HCT116 (cell line): ENCODE data around the gene SLC6A6. TPM values are rescaled to one million over a fixed set of nuclear protein-coding genes. Genes with fewer than 3 reads are reported as not detected.
A peak's percentile ranks its signal among the peaks of the same experiment; 100 is the strongest.

Experiments
- ATAC-seq: fragments of 200-7000 bp; cut with Tn5 transposase; 2 replicates; pipeline ENCODE4 v1.9.1; 2020; ENCODE audit warnings: mild to moderate bottlenecking, moderate library complexity
- BruUV-seq: library from RNA; stranded (reverse); fragments of 400-500 nt; replicated peaks from 2 replicates; lab custom pipeline; 2021; lab: Mats Ljungman, UMichigan
- CTCF ChIA-PET: fragments of 300-600 bp; sonication (Branson Sonifier 250); formaldehyde crosslinking; loops from one replicate; lab custom pipeline; 2021; ENCODE audit warnings: antibody characterized with exemption; lab: Charles Lee
- POLR2A ChIA-PET: fragments of 300-600, 350-600 bp; sonication (Branson Sonifier 250); formaldehyde crosslinking; loops from one replicate; lab custom pipeline; 2021; ENCODE audit warnings: antibody characterized with exemption; lab: Charles Lee
- RAD21 ChIA-PET, 2 experiments: fragments of 300-600 bp; sonication (Branson Sonifier 250); formaldehyde crosslinking; loops; one replicate each; lab custom pipeline; 2023; ENCODE audit warnings: low total read pairs in 2 of 2; ENCODE audit not compliant: uncharacterized antibody in 2 of 2, unreplicated experiment in 2 of 2, low non-redundant PET in 1 of 2; lab: Charles Lee
- DNase-seq: peaks from one replicate; pipeline ENCODE4 v3.0.0-alpha.2; 2010; ENCODE audit warnings: low read depth, low spot score
- H2AFZ ChIP-seq: fragments of 200-600 bp; shearing (Covaris generic), sonication (generic); 2 replicates; pipeline ENCODE4 v1.6.1; 2017; ENCODE audit warnings: low read depth, mixed run types, mixed read lengths, antibody characterized with exemption, low read length; ENCODE audit not compliant: poor library complexity, severe bottlenecking
- H3K27ac ChIP-seq: 2 replicates; pipeline ENCODE4 v1.5.1; 2012; ENCODE audit warnings: low read depth, low read length
- H3K27me3 ChIP-seq: fragments of 200-600 bp; sonication (generic); 2 replicates; pipeline ENCODE4 v1.6.1; 2016; ENCODE audit warnings: mixed run types, low read length, mixed read lengths; ENCODE audit not compliant: insufficient read depth
- H3K36me3 ChIP-seq, 2 experiments: fragments of 200-500 bp in 1 of 2; fragments of 200-600 bp in 1 of 2; sonication (Bioruptor generic) in 1 of 2; sonication (generic) in 1 of 2; 2 replicates each; pipeline versions ENCODE4 v1.5.1 to v1.6.1; 2014 to 2016; ENCODE audit warnings: low read length in 2 of 2, inconsistent platforms in 1 of 2, mixed read lengths in 1 of 2, mixed run types in 1 of 2; ENCODE audit not compliant: insufficient read depth in 2 of 2, control insufficient read depth in 1 of 2
- H3K4me1 ChIP-seq, 2 experiments: fragments of 200-600 bp in 1 of 2; sonication (generic) in 1 of 2; 2 replicates each; pipeline versions ENCODE4 v1.5.1 to v1.6.1; 2012 to 2017; ENCODE audit warnings: low read length in 2 of 2, inconsistent platforms in 1 of 2, mild to moderate bottlenecking in 1 of 2, mixed read lengths in 1 of 2, mixed run types in 1 of 2, moderate library complexity in 1 of 2; ENCODE audit not compliant: insufficient read depth in 2 of 2, control insufficient read depth in 1 of 2
- H3K4me2 ChIP-seq: fragments of 200-600 bp; sonication (generic); 2 replicates; pipeline ENCODE4 v1.6.1; 2017; ENCODE audit warnings: mixed run types, low read length, mixed read lengths
- H3K4me3 ChIP-seq, 2 experiments: fragments of 200-600 bp in 1 of 2; sonication (generic) in 1 of 2; replicated peaks in 1 of 2; 2 replicates each; pipeline ENCODE4 v1.5.1; 2011 to 2016; ENCODE audit warnings: low read length in 2 of 2, control low read depth in 1 of 2, low read depth in 1 of 2, mild to moderate bottlenecking in 1 of 2, mixed read lengths in 1 of 2, mixed run types in 1 of 2
- H3K79me2 ChIP-seq: fragments of 200-600 bp; sonication (generic); 2 replicates; pipeline ENCODE4 v1.6.1; 2017; ENCODE audit warnings: mild to moderate bottlenecking, mixed run types, low read length, moderate library complexity, mixed read lengths; ENCODE audit not compliant: insufficient read depth
- H3K9ac ChIP-seq: fragments of 200-600 bp; sonication (generic); 2 replicates; pipeline ENCODE4 v1.6.1; 2016; ENCODE audit warnings: low read length, mixed read lengths
- H3K9me2 ChIP-seq: fragments of 200-600 bp; sonication (generic), shearing (Covaris generic); 2 replicates; pipeline ENCODE4 v1.6.1; 2017; ENCODE audit warnings: mixed run types, mild to moderate bottlenecking, moderate library complexity; ENCODE audit not compliant: insufficient read depth
- H3K9me3 ChIP-seq, 2 experiments: fragments of 200-500 bp in 1 of 2; fragments of 200-600 bp in 1 of 2; sonication (Bioruptor generic) in 1 of 2; sonication (generic) in 1 of 2; 2 replicates each; pipeline ENCODE4 v1.6.1; 2014 to 2017; ENCODE audit warnings: low read length in 2 of 2, mixed read lengths in 2 of 2, inconsistent platforms in 1 of 2, low read depth in 1 of 2, mild to moderate bottlenecking in 1 of 2, mixed run types in 1 of 2, moderate library complexity in 1 of 2; ENCODE audit not compliant: control insufficient read depth in 1 of 2, insufficient read depth in 1 of 2
- H4K20me1 ChIP-seq: fragments of 200-600 bp; sonication (generic), shearing (Covaris generic); 2 replicates; pipeline ENCODE4 v1.6.1; 2017; ENCODE audit warnings: mixed run types, mild to moderate bottlenecking, moderate library complexity; ENCODE audit not compliant: insufficient read depth
- EZH2 ChIP-seq: fragments of 200-600 bp; sonication (generic); IDR thresholded peaks from 2 replicates; pipeline ENCODE4 v1.6.1; 2017; ENCODE audit warnings: antibody characterized with exemption, mixed run types
- FOSL1 ChIP-seq: IDR thresholded peaks from 2 replicates; pipeline ENCODE4 v1.6.1; 2012; ENCODE audit warnings: low read depth
- POLR2A ChIP-seq: IDR thresholded peaks from 2 replicates; pipeline ENCODE4 v1.7.0; 2011; ENCODE audit warnings: borderline replicate concordance; ENCODE audit not compliant: insufficient read depth, insufficient read length; ENCODE audit errors: extremely low read depth
- POLR2AphosphoS5 ChIP-seq: IDR thresholded peaks from 2 replicates; pipeline ENCODE4 v1.6.1; 2011; ENCODE audit warnings: mild to moderate bottlenecking, low read depth, low read length, moderate library complexity
- RAD21 ChIP-seq: IDR thresholded peaks from 2 replicates; pipeline ENCODE4 v1.6.1; 2012; ENCODE audit warnings: low read depth, mild to moderate bottlenecking
- ZNF274 ChIP-seq: fragments of 200-500 bp; sonication (Bioruptor generic); IDR thresholded peaks from 2 replicates; pipeline ENCODE4 v1.6.1; 2014; ENCODE audit warnings: mild to moderate bottlenecking, low read depth, low read length, inconsistent platforms
- intact Hi-C: fragments of 100-400 bp; cut with micrococcal nuclease; formaldehyde crosslinking; loops from 2 replicates; pipeline ENCODE4 v1.10.0; 2022
- total RNA-seq: library from RNA; stranded (reverse); gene quantifications from one replicate; pipeline ENCODE4 v1.2.1, GENCODE V29; 2021; ENCODE audit not compliant: unreplicated experiment
- TF ChIP-seq, protein P1 (sequence below): IDR thresholded peaks from 2 replicates; pipeline ENCODE4 v1.6.1; 2012
- TF ChIP-seq, protein P2 (sequence below): IDR thresholded peaks from 2 replicates; pipeline ENCODE4 v1.6.1; 2012
- TF ChIP-seq, protein P3 (sequence below), 3 experiments: fragments of 200-600 bp in 1 of 3; sonication (generic) in 1 of 3; IDR thresholded peaks in 2 of 3; conservative IDR thresholded peaks in 1 of 3; 2 replicates each; pipeline ENCODE4 v1.5.1; 2012 to 2017; ENCODE audit warnings: low read depth in 2 of 3, low read length in 2 of 3, antibody characterized with exemption in 1 of 3, borderline replicate concordance in 1 of 3, control low read depth in 1 of 3, mild to moderate bottlenecking in 1 of 3, mixed read lengths in 1 of 3, mixed run types in 1 of 3, moderate library complexity in 1 of 3; ENCODE audit not compliant: insufficient read depth in 1 of 3

SLC6A6 gene
- total RNA-seq, 1 experiment from 2014 or later: 36.3 TPM

DNA sequence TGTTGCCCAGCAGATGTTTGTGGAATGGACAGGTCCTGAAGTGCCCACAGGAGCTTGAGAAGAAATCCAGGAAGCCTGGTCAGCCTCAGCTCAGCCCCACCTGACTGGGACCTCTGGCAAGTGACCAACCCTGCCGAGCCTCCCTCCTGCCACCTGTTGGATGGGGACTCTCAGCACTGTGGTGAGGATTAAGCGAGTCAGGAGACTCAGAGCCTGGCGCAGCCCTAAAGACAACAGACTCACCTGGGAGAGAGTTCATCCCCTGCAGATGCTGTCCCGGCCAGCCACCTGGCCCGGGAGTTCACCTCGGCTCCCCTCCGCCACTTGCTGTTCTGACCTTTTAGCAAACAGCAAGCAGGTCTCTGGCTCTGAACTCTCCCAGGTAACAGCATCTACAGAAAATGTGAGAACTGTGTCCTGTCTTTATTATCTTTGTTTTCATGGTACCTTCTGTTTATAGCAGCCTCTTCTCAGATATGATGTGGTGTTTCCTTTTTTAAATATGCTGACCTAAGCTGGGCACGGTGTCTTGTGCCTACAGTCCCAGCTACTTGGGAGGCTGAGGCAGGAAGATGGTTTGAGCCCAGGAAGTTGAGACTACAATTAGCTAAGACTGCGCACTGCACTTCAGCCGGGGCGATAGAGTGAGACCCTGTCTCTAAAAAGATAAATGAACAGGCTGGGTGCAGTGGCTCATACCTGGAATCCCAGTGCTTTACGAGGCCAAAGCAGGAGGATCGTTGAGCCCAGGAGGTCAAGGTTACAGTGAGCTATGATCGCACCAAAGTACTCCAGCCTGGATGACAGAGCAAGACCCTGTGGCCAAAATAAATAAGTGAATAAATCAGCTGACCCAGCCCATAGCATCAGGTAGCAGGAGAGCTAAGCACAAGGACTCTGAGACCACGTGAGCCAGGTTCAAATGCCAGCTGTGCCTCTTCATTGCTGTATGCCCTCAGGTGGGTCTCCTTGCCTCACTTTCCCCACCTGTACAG is 32.4 kb upstream of the SLC6A6 start:
- Histone ChIP-seq H3K27ac (no peak overlapping the region; the same call in 1 of the 2 replicates), H2AFZ (peak overlapping the region; percentile 96), H3K27me3 (no peaks in the 10 kb centered on the region), H3K9me2 (no peaks in the 10 kb centered on the region), H3K4me3 (no peak overlapping the region), H4K20me1 (no peaks in the 10 kb centered on the region), H3K4me2 (peak overlapping the region; percentile 52), H3K36me3 (no peaks in the 10 kb centered on the region), H3K9me3 (no peaks in the 10 kb centered on the region), H3K79me2 (no peaks in the 10 kb centered on the region), H3K9ac (no peak overlapping the region; the same call in 1 of the 2 replicates), H3K4me1 (peaks cover 23 to 42% of the 10 kb centered on the region in 2 experiments)
- intact Hi-C loops: no loop called here
- BruUV-seq: no TSS peak
- DNase-seq (peak; percentile 61), ATAC-seq (peak; percentile 84)
- CTCF ChIA-PET: interaction anchor here (0.6 to 1.2 kb wide), 6 partner anchors 11 to 167 kb away, joined by 3 to 4 read pairs (median 3); no protein-coding TSS in a partner anchor
- TF ChIP-seq RAD21 (peak; percentile 52), POLR2AphosphoS5 (0 out of 2 replicates have a peak, but pooled peaks have one; percentile 35), EZH2 (no peak), ZNF274 (no peak), POLR2A (no peak), FOSL1 (no peak)
- TF ChIP-seq, protein P1, sequence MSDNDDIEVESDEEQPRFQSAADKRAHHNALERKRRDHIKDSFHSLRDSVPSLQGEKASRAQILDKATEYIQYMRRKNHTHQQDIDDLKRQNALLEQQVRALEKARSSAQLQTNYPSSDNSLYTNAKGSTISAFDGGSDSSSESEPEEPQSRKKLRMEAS: no peak
- TF ChIP-seq, protein P2, sequence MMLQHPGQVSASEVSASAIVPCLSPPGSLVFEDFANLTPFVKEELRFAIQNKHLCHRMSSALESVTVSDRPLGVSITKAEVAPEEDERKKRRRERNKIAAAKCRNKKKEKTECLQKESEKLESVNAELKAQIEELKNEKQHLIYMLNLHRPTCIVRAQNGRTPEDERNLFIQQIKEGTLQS: no peak
- TF ChIP-seq, protein P3, sequence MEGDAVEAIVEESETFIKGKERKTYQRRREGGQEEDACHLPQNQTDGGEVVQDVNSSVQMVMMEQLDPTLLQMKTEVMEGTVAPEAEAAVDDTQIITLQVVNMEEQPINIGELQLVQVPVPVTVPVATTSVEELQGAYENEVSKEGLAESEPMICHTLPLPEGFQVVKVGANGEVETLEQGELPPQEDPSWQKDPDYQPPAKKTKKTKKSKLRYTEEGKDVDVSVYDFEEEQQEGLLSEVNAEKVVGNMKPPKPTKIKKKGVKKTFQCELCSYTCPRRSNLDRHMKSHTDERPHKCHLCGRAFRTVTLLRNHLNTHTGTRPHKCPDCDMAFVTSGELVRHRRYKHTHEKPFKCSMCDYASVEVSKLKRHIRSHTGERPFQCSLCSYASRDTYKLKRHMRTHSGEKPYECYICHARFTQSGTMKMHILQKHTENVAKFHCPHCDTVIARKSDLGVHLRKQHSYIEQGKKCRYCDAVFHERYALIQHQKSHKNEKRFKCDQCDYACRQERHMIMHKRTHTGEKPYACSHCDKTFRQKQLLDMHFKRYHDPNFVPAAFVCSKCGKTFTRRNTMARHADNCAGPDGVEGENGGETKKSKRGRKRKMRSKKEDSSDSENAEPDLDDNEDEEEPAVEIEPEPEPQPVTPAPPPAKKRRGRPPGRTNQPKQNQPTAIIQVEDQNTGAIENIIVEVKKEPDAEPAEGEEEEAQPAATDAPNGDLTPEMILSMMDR (IDR thresholded peaks at IDR 0.05 in 2 of 3, conservative IDR thresholded peaks at IDR 0.05 in 1 of 3; ENCODE audit: borderline replicate concordance in 1 of 3, insufficient read depth in 1 of 3, low read depth in 2 of 3, low read length in 2 of 3): peak; percentile 39 to 77 (median 66); a peak in 5 of 6 replicates
- RAD21 ChIA-PET: no interaction called here
- POLR2A ChIA-PET: interaction anchor here (1.6 kb wide), 1 partner anchor 12 kb away, joined by 4 read pairs; no protein-coding TSS in a partner anchor
